GM19238 (cell line): ENCODE measurements around the gene ZDHHC22.
"Not testable (repeated sequence)": the region's sequence is repeated elsewhere in the genome, so short reads cannot be mapped to it uniquely, and the experiment has no call there.

Experiments used
- DNase-seq: peaks from one replicate; pipeline ENCODE4 v3.0.0; 2011; ENCODE audit warnings: low spot score; ENCODE audit not compliant: insufficient read length

ZDHHC22 gene, protein sequence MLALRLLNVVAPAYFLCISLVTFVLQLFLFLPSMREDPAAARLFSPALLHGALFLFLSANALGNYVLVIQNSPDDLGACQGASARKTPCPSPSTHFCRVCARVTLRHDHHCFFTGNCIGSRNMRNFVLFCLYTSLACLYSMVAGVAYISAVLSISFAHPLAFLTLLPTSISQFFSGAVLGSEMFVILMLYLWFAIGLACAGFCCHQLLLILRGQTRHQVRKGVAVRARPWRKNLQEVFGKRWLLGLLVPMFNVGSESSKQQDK

DNA sequence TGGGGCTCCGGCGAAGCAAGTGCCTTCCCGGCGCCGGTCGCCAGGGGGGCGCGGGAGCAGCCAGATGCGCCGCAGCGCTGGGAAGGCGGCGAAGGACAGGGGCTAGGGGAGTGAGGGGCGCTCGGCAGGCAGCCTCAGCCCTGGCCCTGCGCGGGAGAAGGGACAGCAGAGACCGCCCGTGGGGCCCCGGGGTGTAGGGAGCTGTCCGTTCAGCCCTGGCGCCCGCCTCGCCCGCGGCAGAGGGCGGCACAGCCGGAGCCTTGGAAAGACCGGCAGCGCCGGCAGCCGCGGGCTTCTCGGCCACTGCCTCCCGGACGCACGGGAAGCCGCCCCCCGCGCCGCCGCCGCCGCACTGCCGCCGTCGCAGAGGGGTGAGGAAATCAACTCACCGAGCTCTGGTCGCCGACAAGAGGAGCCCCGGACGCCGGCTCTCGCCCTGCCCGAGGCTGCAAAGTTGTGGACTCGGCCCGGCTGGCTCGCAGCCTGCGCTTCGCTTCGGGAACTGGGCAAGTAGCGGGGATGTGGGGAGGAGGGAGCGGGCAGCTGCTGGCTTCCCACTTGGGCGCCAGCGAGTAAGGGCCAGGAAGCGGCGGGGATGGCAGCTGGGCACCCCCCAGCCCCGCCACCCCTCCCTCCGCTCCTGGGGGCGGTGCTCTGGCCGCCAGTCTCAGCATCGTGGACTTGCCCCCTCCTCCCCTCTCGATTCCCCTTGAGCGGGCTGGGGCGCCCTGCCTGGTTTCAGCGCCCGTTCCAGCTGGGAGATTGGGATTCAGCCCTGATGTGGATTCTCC is at the start of gene ZDHHC22:
Gene ZDHHC22, minus strand, starts transcription at position 578 of the 791 bp plus-strand sequence. CDS start 2,053 bp downstream, outside the sequence.
- peak; percentile 39 for DNase-seq

DNA sequence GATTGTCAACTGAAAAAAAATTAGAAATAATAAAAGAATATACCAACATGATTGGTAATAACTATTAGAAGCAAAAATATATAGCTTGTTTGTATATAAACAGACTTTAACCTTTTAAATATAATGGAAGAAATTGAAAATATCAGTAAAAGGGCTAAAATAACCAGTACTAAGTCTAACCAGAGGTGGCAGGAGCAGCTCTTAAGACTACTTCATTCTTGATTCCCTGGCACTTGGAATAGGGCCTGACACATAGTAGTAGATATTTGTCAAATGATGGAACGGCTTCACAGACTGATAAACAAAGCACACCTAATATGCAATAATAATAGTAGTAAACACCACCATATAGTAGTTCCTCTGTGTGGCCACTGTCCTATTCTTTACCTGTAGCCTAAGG is 49.4 kb upstream of the ZDHHC22 start:
- DNase-seq: no peak

DNA sequence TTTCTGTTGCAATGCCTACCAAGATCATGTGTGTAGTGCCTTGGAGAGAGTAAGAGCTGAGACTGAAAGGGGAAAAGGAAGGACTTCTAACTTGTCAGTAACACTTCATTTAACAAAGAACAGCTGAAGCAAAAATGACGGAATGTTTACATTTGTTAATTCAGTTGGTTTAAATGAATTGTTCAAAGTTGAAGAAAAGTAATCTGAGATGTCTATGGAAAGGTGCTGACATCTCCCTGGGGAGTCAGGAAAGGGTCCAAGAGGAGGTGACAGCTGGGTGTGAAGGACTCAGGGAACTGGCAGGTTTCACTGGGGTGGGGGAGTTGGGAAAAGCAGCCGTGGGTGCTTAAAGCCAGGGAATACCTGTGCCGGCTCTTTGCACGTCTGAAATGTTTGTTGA is 47.9 kb upstream of the ZDHHC22 start:
- no peak for DNase-seq

DNA sequence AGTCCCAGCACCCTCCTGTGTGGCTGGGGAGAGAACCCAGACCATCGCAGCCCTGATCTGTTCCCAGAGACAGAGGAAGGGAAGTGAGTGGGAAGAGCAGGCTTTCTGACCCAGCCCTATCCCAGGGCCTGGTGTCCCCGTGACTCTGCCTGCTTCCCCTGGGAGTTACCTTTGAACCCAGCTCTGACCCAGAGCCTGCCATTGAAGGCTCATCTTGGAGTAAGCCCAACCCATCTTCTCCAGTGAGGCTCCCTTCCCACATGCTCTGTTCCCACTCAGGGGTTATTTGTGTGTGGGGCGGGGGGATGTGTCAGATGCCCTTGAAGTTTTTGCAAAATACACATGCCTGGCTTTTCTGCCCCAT is 46.0 kb upstream of the ZDHHC22 start:
- no peak for DNase-seq

DNA sequence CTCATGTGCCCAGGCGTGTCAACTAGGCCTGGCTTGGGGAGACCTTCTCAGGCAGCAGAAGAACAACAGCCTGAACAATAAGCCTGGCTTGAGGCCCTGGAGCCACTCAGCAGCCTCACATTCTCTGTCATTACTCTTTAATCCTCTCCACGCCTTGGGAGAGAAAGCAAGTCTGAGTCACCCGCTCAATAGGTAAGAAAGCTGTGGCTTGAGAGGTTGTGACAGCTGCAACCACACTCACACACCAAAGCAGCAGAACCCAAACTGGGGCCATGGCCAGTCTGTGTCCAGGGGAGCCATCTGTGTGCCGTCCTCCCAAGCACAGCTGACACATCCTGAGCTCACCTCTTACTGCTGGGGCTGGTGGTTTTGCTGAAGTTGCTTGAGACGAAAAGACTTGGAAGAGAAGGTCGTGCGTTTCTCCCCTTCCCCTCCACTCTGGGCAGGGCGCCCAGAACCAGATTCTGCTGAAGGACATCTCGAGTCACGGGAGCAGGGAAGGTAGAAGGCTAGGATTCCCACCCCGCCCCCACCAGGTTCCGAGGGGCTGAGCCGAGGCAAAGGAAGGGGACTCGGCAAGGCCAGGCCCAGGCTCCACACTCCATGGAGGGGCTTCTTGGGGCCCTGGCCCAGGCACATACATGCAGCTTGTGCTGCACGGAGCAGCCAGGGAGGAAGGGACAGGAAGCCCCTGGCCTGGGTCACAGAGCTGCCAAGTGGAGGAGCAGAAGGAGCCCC is 45.5 kb upstream of the ZDHHC22 start:
- DNase-seq: no peak

DNA sequence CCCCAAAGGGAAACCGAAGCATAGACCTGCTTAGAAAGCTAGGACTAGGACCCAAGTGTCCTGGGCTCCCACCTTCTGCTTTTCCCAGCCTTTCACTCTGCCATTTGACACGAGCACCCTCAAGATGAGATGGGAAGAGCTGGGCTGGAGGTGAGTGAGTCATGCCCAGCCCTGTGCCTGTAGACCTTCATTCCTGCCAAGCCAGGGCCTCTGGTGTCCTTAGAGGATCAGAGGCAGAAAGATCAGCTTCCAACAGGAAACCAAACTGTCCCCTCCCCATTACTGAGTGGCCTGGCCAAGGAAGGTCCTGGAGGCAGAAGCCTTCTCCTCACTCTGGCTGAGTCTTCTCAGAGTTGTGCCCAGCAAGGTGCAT is 43.5 kb upstream of the ZDHHC22 start:
- DNase-seq: no peak

DNA sequence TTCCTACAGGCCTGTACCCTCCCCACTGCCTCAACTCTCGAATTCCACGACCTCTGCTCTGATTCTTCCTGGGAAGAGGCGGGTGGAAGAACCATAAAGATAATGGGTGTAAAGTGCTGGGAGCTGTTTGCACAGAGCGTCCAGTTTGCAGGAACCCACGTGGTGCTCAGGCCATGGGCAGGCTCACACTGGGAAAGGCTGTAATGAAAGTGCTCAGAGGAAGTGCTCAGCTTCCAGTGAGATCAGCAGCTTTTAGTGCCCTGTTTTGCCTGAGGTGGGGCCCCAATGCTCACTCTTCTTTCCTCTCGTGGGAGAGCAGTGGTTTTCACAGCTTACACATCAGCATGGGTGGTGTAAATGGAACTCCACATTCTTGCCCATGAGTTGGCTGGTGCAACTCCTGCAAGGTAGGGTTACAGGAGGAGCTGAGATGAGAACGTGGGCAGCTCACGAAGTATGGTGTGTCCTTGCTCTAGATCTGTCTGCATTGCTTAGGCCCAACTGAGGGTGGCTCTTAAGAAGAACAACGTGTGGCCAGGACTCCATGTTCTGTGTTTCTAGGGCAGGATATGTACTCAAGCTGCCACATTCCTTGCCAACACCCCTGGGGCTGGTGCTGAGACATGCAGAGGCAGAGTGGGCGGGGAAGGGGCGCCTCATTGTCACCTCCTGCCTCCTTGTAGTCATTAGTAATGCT is 43.0 kb upstream of the ZDHHC22 start:
- no peak for DNase-seq

DNA sequence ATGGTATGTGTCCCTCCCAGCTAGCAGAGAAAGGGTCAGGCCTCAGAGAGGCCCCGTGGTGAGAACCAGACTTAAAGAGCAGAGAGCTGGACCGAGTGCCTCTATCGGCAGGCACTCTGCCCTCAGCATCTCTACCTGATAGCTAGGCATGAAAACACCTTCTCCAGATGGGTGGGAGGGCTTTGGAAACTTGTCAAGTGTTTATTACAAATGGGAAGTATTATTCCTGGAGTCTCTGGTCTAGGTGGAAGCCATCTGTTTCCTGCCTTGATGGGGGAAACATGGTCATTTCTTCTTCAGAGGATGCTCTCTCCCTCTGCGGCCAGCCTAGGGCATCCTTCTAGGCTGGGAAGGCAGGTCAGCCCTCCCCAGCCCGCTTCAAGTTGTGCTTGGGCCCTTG is 42.3 kb upstream of the ZDHHC22 start:
- DNase-seq: no peak

DNA sequence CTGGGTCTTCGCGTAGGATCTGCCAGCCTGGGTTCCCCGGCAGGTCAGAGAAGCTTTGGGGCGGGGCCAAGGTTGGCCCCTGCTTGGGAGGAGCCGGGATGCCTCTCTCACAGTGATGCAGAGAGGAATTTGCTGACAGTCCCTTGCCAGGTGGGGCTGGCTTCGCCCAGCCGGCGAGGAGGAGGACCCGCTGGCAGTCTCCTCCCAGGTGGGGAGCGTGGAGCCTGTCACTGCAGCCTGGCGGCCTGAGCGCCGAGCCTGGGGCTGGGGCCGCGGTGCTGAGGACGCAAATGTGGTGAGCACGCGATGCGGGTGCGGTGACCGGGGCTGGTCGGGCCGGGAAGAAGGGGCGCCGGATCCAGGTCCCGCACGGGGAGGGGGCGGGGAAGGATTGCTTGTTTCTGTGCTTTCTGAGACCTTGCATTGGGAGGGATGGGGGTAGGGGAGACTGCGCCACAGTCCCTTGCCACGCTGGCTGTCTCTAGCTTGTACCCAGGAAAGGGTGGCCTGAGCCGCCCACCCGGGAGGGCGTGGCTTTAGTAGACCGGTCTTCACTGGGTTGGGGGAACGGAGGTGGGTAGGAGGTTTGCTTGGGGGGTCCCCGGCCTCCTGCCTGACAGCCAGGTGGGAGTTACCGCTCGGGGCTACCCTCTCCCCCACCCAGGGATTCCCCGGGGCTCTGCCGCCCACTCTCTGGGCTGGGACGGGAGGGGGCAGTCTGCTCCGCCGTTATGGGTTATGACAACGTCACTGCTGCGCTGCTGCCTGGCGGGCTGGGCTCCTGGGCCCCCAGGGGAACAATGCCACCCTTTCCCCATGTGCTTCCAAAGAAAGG is 40.2 kb upstream of the ZDHHC22 start, which contains the start of gene TMEM63C:
Gene TMEM63C, plus strand, starts transcription at position 196 of the 835 bp plus-strand sequence. CDS start 37,016 bp downstream, outside the sequence.
- DNase-seq: peak; percentile 28

DNA sequence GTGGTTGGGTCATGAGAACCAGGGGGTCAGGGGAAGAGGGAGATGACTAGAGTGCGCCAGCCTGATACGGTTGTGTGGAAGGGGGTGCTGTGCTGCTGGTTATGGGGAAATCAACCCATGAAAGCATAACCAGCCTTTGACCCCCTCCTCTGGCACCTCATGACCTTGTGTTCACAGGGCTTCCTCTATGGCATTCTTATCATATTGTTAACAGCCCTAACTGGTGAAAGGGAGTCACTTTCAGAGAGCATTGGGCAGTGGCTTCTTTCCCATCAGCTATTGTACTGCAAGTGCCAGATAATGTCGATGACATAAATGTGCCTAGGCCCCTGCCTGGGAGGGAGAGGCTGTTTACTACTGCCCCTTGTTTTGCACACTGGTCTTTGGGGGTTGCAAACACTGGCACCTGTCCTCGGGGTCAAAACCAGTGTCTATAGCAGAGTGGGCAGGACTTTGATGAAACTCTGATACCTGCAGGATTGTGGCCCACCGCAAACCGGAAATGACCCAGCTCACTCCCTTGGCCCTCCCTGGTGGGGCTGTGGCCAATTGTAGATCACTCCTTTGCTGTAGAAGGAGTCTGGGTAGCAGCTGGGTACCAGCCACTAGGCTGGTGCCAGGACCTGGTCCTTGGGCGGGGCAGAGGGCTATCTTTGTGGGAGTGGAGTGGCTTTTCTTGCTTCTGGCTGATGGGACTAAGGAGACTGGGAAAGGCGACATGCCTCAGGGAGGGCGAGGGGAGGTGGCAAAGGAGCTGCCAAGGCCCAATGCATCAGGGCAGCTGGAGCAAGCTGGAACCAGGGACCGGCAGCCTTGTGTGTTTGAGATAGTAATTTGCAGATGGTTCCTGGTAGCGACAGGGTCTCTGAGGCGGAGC is 39.4 kb upstream of the ZDHHC22 start:
- no peak for DNase-seq

DNA sequence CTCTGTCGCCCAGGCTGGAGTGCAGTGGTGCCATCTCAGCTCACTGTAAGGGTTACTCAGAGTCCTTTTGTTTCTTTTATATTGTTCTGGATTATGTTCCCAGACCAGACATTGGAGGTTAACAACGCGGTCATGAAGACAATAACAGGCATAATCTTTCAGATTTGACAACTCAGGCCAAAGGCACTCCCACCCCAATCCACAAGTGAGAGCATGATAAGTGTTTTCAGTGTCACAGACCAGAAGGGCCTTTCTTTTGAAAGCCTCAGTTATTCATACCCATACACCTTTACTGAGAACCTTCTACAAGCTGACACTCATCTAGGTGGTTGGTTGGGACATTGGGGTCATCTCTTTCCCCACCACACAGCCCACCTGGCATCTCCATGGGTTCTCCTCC is 37.1 kb upstream of the ZDHHC22 start:
- DNase-seq: no peak

DNA sequence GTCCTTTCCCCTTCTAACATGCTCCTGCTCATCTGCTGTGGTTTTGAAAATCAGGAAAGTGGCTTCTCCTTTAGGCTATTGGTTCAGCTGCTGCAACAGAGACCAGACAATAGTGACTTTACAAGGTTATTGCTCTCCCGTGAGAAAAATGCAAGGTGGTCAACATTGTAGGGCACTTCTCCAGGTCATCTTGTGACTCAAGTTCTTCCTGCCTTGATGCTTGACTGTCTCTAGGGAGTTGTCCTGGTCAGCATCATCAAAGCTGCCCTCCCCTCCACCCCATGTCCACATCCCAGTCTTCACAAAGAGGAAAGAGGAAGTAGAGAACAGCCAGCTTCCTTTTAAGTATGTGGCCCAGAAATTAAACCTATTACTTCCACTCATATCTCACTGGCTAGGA is 36.1 kb upstream of the ZDHHC22 start:
- DNase-seq: no peak

DNA sequence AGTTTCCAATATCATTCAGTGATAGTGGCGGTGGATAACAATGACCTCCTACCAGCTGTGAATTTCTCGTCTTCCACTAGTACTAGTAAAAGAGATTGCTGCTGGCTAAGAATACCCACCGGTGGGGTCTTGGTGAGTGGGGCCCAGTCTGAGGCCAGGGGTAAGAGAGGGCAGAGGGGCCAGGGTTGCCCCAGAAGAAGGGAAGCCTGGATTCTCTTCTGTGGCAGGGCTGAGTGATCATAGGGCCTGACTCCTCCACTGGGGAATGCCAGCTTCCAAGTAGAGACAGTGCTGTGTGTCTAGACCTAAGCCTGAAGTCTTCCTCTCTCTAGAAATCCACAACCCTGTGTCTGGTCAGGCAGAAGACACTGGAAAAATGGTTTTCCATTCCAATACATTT is 34.3 kb upstream of the ZDHHC22 start:
- no peak for DNase-seq

DNA sequence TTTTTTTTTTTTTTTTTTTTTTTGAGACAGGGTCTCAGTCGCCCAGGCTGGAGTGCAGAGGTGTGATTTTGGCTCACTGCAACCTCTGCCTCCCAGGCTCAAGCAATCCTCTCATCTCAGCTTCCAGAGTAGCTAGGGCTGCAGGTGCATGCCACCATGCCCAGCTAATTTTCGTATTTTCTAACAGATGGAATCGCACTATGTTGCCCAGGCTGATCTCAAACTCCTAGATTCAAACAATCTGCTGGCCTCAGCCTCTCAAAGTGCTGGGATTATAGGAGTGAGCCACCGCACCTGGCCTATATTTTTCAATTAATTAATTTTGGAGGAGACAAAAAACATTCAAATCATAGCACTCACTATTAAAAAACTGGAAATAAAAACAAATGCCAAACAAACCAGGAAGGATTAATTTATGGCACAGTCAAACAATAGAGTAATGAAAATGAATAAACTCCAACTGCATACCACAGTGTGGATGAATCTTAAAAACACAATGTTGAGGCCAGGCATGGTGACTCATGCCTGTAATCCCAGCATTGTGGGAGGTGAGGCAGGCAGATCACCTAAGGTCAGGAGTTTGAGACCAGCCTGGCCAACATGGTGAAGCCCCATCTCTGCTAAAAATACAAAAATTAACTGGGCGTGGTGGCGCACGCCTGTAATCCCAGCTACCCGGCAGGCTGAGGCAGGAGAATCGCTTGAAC is 32.5 kb upstream of the ZDHHC22 start:
- not testable (repeated sequence) for DNase-seq

DNA sequence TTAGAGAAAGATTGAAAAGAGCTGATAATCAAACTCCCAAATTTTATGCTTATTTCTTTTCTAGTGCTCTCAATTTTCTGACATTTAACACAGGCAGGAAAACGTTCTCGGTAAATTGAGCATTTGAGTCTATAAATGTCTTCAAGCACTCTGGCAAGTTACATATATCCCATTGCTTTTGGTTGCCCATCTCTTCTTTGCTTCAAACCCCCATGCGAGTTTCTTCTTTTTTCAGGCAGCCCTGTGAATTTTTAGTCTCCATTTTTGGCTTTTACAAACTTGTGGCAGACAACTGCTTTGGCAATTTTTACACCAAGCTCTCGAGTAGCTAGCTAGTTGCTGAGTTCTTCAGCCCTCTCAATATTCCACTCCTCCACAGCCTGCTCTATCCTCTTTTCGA is 31.3 kb upstream of the ZDHHC22 start:
- no peak for DNase-seq

DNA sequence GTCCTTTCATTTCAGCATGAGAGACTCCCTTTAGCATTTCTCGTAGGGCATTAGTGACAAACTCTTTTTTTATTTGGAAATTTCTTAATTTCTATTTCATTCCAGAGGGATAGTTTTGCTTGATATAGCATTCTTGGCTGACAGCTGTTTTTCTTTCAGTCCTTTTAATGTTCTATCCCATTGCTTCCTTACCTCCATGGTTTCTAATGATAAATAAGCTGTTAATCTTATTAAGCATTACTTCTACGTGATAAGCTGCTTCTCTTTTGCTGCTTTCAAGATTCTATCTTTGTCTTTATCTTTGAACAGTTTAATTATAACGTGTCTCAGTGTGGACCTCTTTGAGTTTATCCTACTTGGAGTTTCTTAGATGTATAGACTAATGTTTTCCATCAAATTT is 28.5 kb upstream of the ZDHHC22 start:
- no peak for DNase-seq

DNA sequence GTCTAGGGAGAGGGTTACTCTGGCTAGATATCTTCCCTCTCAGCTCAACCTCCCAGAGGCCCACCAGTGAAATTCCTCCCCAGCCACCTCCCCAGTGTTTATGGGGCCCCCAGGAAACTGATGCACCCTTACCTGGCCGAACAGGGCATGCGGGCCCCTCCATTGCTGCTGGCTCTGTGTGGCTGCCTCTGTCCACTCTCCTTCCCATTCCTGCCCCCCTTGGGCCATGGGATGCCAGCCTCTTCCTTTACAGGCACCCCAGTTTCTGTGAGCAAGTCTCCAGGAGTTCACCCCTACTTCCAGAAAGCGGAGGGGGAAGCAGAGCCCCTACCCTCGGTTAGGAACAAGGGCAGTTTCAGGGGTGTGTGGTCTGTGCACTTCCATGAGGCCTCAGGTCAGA is 19.4 kb upstream of the ZDHHC22 start:
- DNase-seq: no peak

DNA sequence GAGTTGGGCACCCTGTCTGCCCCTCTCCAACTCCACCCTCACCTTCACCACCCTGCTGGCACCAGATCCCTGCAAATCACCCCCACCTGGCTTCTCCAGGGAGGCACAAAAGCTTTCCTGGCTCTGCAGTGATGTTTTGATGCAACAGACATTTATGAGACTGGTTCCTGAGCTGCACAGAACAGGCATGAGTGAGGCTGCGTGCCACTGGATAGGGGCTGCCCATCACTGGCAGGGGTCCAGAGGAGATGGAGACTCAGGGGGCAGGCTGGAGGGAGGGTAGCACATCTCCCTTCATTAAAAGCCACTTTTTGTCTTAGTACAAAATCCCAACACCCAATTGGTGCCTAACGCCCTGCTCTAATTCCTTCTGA is 17.3 kb upstream of the ZDHHC22 start:
- no peak for DNase-seq

DNA sequence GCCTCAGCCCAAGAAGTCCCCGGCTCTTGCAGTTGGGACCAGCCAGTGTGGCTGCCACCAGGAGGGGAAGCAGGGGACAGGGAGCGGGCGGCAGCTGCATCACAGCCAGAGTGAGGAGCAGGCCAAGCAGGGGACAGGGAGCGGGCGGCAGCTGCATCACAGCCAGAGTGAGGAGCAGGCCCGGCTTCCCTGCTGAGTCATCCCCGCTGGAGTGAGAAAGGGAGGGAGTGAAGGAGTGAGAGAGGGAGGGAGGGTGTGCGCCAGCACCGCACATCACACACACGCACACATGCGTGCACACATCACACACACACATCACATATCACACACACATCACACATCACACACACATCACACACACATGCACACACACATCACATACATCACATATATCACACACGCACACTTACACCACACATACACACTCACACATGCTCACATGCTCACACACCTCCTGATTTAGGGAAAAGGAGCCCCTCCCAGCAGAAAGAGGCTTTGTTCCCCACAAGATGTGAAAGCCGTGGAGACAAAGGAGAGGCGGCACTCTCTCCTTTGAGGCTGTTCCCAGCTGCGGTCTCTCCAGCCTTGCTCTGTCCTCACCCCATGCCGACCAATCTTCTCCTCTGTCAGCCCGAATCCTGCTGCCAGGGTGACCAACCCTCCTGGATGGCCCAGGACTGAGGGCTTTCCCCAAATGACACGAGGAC is 16.7 kb upstream of the ZDHHC22 start:
- no peak for DNase-seq
